Ramos (cell line): ENCODE measurements around the gene TOP3A.
"Not testable (repeated sequence)": the region's sequence is repeated elsewhere in the genome, so short reads cannot be mapped to it uniquely, and the experiment has no call there.

Source experiments
- in situ Hi-C: fragments of 300-500 bp; cut with MboI; formaldehyde crosslinking; loops from one replicate; pipeline ENCODE4 v1.14.3; 2022; ENCODE audit warnings: low sequenced_read_pairs; ENCODE audit not compliant: unreplicated experiment

Gene TOP3A

GRCh38 chr17:18314731-18315561, at the start of gene TOP3A, which contains the start of gene SMCR8:
TOP3A (minus strand) TSS chr17:18314994; CDS start chr17:18314778, 216 bp downstream.
SMCR8 (plus strand) TSS chr17:18315293; CDS start chr17:18315790, 497 bp downstream.
- in situ Hi-C loops = no loop called here

DNA sequence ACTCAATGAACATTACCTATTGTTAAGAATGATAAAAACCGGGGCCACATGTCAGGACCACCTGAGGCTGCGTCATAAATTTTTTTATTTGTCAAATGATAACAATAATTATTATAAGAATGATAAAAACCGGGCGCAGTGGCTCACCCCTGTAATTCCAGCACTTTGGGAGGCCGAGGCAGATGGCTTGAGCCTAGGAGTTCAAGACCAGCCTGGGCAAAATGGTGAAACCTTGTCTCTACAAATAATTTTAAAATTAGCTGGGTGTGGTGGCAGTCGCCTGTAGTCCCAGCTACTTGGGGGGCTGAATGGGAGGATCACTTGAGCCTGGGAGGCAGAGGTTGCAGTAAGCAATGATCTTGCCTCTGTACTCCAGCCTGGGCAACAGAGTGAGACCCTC, 49.4 kb upstream of the TOP3A start:
- in situ Hi-C loops = loop anchor here (25.0 kb wide), 1 partner anchor 1552 kb away; no protein-coding TSS in a partner anchor

GRCh38 chr17:18363101-18364049, 48.6 kb upstream of the TOP3A start, which contains the start of gene SHMT1:
SHMT1 (minus strand) TSS chr17:18363550; CDS start chr17:18355981, 7,569 bp downstream.
- in situ Hi-C loops = loop anchor here (25.0 kb wide), 1 partner anchor 1551 kb away; no protein-coding TSS in a partner anchor

DNA sequence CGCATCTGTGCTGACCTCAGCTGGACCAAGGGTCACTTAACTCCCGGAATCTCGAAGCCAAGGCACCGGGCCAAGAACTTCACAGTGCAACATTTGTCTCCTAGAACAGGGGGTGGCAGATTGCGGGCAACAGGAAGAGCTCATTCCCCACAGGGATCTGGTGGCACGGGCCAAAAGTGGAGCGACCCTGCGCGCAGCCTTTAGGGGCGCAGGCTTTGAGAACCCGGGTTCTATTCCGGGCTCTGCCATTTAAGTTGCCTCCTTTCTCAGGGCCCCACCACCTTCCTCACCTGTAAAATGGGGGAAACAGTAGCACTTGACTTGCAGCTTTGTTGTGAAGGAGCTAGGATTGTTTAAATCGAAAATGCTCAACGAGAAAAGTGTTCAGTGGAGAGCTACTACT, 47.9 kb upstream of the TOP3A start:
- in situ Hi-C loops = loop anchor here (25.0 kb wide), 1 partner anchor 1550 kb away; no protein-coding TSS in a partner anchor

DNA sequence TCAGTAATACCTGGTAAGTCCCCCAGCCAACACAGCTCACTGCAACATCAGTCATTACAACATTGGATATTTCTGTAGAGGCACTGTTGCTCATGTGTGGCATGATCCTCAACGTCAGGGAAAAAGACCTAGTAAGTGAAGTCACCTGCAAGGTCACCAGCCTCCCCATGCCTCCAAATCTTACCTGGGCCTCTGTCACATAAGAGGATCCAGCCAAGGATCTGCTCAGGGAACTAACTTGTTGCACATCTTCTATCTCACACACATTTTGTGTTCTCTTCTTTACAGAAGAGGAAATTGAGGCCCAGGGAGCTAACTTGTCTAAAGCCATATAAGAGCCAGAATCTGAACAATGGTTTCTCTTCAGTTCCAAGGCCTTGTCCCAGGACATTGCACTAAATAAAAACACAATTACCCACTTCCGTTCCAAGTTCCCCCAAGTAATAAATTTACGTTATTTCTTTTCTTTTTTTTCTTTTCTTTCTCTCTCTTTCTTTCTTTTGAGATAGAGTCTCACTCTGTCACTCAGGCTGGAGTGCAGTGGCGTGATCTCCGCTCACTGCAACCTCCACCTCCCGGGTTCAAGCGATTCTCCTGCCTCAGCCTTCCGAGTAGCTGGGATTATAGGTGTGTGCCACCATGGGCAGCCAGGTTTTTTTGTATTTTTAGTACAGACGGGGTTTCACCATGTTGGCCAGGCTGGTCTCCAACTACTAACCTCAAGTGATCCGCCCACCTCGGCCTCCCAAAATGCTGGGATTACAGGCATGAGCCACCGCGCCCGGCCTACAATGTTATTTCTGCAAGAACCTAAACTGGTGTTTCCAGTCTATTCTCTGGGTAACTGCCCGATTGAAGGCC, 47.3 kb upstream of the TOP3A start:
- in situ Hi-C loops = loop anchor here (25.0 kb wide), 1 partner anchor 1550 kb away; no protein-coding TSS in a partner anchor

DNA sequence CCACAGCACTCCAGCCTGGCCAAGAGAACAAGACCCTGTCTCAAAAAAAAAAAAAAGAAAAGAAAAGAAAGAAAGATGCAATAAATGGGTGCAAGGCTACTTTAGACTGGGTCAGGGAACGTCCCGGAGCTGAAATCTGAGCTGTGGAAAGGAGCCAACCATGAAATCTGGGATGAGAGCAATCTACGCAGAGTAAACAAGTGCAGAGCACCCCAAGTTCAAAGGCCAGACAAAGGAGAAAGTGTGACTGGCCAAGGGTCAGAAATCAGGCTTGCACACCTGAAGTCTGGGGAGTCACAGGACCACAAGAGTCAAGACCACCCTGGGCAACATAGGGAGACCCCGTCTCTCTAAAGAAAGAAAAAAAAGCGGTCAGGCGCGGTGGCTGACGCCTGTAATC, 45.7 kb upstream of the TOP3A start:
- in situ Hi-C loops = loop anchor here (25.0 kb wide), 1 partner anchor 1548 kb away; no protein-coding TSS in a partner anchor

GRCh38 chr17:18356624-18357023, 41.8 kb upstream of the TOP3A start:
- in situ Hi-C loops = loop anchor here (25.0 kb wide), 1 partner anchor 1544 kb away; no protein-coding TSS in a partner anchor

GRCh38 chr17:18353541-18353940, 38.7 kb upstream of the TOP3A start:
- in situ Hi-C loops = loop anchor here (25.0 kb wide), 1 partner anchor 1541 kb away; no protein-coding TSS in a partner anchor

DNA sequence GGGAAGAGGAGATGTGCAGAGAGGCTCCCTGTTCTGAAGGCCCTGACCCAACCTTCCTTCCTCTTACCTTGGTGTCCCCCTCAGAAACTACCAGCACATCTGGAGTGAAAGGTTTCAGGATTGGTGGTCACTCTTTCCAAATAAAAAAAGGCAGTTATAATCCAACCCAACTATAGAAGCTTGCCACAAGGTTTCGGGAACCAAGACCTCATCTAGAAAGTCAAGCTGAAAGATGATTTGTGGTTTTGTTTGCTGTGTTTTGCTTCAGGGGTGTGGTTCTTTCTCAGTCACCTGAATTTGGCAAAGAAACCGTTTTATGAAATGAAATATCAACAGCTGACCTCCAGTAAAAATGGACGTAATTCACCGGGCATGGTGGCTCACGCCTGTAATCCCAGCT, 29.2 kb upstream of the TOP3A start:
- in situ Hi-C loops = no loop called here

DNA sequence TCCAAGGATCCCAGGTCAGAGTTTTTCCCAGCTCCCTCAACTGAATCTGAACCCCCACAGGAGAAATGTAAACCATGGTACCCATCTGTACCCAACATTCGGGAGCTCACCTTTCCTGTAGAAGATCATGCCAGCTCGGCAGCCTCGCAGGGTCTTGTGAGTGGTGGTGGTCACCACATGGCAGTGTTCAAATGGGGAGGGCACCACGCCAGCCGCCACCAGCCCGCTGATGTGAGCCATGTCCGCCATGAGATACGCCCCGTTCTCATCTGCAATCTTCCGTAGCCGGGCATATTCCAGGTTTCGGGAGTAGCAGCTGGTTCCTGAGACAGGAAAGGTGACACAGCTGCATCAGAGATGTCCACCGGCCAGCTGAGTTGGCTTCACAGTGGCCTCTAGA, 25.1 kb upstream of the TOP3A start:
- in situ Hi-C loops = no loop called here

DNA sequence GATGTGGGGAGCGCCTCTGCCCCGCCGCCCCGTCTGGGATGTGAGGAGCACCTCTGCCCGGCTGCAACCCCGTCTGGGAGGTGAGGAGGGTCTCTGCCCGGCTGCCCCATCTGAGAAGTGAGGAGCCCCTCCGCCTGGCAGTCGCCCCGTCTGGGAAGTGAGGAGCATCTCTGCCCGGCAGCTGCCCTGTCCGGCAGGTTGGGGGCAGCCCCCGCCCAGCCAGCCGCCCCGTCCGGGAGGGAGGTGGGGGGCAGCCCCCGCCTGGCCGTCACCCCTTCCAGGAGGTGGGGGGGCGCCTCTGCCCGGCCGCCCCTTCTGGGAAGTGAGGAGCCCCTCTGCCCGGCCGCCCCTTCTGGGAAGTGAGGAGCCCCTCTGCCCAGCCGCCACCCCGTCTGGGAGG, 23.4 kb upstream of the TOP3A start:
- in situ Hi-C loops = not testable (repeated sequence)

GRCh38 chr17:18332909-18333489, 18.2 kb upstream of the TOP3A start:
- in situ Hi-C loops = no loop called here

DNA sequence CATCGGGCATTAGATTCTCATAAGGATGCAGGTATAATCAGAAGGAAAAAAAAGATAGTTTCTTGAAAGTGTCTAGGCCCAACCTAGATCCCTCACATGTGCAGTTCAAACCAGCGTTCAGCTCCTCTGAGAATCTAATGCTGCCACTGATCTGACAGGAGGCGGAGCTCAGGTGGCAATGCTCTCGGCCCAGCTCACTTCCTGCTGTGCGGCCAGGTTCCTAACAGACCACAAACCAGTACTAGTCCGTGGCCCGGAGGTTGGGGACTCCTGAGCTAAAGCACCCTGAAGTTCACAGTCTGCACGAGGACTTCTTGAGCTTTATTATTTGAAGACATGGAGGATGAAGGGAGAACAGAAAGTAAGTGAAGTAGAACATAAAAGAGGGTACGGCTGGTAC, 17.1 kb upstream of the TOP3A start:
- in situ Hi-C loops = no loop called here

- in situ Hi-C loops = no loop called here
These were observed 13.9 kb upstream of the TOP3A start for GRCh38 chr17:18328643-18329204.

GRCh38 chr17:18327556-18327955, 12.8 kb upstream of the TOP3A start:
- in situ Hi-C loops = no loop called here

DNA sequence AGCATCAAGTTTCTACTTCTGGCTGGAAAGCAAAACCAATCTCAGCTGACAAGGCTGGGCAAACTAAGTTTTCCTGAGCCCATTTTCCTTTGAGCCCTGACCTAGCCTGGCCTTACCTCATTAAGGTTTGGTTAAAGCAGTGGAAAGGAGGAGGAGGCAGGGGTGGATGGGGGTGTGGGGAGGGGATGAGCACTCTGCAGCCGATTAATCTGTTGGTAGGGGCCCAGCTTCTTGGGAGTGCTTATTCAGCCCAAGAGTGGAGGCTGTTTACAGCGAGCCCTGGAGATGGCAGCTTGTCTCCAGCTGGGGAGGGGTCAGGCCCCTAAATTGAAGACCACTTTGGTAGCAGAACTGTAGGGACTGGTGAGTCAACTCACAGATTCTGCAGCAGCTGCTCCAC, 12.3 kb upstream of the TOP3A start:
- in situ Hi-C loops = no loop called here

DNA sequence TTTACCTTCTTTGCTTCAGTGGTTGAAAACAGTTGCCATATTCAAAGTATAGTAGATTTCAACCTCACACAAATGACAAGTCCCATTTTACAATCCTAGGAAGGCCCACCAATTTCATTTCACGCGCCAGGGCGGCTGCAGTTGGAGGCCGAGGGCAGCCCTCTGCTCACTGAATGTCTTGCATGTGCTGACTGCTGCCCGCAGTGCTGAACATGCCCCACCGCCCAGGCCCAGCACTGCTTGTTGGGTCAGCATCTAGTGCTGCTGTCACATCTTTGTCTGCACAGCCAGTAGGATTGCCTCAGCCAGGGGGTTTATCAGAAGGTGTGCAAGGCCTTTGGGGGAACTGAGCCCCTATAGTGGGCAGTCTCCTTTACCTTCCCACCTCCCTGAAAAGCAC, 11.8 kb upstream of the TOP3A start:
- in situ Hi-C loops = no loop called here

- in situ Hi-C loops = no loop called here
These were observed 11.2 kb upstream of the TOP3A start for GRCh38 chr17:18326039-18326438.
